ENCODE measurements around the gene SACS. TPM values are rescaled to one million over a fixed set of nuclear protein-coding genes. Genes with fewer than 3 reads are reported as not detected.
"Not testable (repeated sequence)": the region's sequence is repeated elsewhere in the genome, so short reads cannot be mapped to it uniquely, and the experiment has no call there.

The SACS gene
- total and polyA plus RNA-seq, 5 donors from 2014 or later: 5.2 to 23.4 (median 6.8) TPM

DNA sequence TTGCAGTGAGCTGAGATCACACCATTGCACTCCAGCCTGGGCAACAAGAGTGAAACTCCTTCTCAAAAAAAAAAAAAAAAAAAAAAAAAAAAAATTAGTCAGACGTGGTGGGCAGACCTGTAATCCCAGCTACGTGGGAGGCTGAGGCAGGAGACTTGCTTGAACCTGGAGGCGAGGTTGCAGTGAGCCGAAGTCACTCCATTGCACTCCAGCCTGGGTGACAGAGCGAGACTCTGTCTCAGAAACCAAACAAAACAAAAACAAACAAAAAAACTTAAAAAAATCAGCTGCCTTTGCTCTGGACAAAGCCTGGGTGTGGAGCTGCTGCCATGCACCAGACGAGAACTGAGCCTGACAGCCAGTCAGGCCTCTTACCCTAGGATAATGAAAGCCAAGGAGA lies 6.8 kb upstream of the SACS start:
- H3K4me1 Mint-ChIP-seq; H3K9me3 Mint-ChIP-seq; H3K36me3 ChIP-seq (ENCODE audit: control insufficient read depth, insufficient read depth, low read length); H3K27me3 ChIP-seq (ENCODE audit: control insufficient read depth, insufficient read depth, low read length); H3K4me3 Mint-ChIP-seq; H3K9me3 ChIP-seq (ENCODE audit: control insufficient read depth in 2 of 2, low read length in 2 of 2); H3K27ac Mint-ChIP-seq; H3K4me3 ChIP-seq (ENCODE audit: low read depth, low read length); H3K27ac ChIP-seq (ENCODE audit: insufficient read depth, low read length, poor library complexity, severe bottlenecking); H3K36me3 Mint-ChIP-seq; ATAC-seq (ENCODE audit: low read depth in 2 of 2); DNase-seq; H3K4me1 ChIP-seq (ENCODE audit: control insufficient read depth, insufficient read depth, low read length, poor library complexity, severe bottlenecking): not testable (repeated sequence)
- H3K27me3 Mint-ChIP-seq: peaks cover 16% of the 10 kb centered on the region

DNA sequence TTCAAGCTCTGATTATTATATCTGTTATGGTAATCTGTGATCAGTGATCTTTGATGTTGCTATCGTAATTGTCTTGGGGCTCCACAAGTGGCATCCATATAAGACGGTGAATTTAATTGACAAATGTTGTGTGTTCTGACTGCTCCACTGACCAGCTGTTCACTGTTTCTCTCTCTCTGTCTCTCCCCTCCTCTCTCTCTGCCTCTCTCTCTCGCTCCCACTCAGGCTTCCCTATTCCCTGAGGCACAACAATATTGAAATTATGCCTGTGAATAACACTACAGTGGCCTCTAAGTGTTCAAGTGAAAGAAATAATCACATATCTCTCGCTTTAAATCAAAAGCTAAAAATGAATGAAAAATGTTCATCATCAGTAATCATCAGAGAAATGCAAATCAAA lies 4.4 kb upstream of the SACS start:
- peaks cover 4% of the 10 kb centered on the region for H3K4me1 ChIP-seq (ENCODE audit: control insufficient read depth, insufficient read depth, low read length, poor library complexity, severe bottlenecking)
- H3K9me3 ChIP-seq (ENCODE audit: control insufficient read depth in 2 of 2, low read length in 2 of 2): no peaks in the 10 kb centered on the region
- Mint-ChIP-seq H3K9me3 (peaks cover 0 to 1% (median 0%) of the 10 kb centered on the region in 7 donors), H3K4me3 (no peak overlapping the region), H3K4me1 (peaks cover 0 to 4% (median 1%) of the 10 kb centered on the region in 4 donors), H3K27me3 (peaks cover 30% of the 10 kb centered on the region), H3K27ac (no peak overlapping the region), H3K36me3 (no peaks in the 10 kb centered on the region)
- peaks cover 14% of the 10 kb centered on the region for H3K27me3 ChIP-seq (ENCODE audit: control insufficient read depth, insufficient read depth, low read length)
- no peak for DNase-seq
- H3K27ac ChIP-seq (ENCODE audit: insufficient read depth, low read length, poor library complexity, severe bottlenecking): no peak overlapping the region
- ATAC-seq (ENCODE audit: low read depth in 2 of 2): no peak
- H3K36me3 ChIP-seq (ENCODE audit: control insufficient read depth, insufficient read depth, low read length): no peaks in the 10 kb centered on the region
- H3K4me3 ChIP-seq (ENCODE audit: low read depth, low read length): no peak overlapping the region

DNA sequence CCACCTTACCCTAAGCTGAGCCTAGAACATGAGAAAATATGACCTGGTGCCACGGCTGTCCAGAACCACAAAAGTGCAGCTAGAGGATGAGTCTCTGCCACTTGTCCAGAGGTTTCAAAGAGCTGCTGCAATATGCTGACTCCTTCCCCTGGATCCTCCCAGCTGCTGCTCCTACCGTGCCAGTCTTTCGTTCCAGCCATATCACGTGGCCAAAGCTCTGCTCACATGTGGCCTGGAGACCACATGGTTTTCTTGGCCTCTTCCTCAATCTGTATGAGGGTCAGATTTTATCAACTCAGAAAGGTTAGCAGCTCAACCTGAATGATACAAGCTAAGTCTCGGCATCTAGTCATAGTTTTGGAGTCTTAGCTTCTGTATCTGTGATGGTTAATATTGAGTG lies 3.2 kb upstream of the SACS start:
- H3K27ac Mint-ChIP-seq: no peak overlapping the region
- H3K4me1 Mint-ChIP-seq: peaks cover 0 to 4% (median 1%) of the 10 kb centered on the region in 4 donors
- H3K4me3 ChIP-seq (ENCODE audit: low read depth, low read length): no peak overlapping the region
- H3K27ac ChIP-seq (ENCODE audit: insufficient read depth, low read length, poor library complexity, severe bottlenecking): no peak overlapping the region
- peaks cover 4% of the 10 kb centered on the region for H3K4me1 ChIP-seq (ENCODE audit: control insufficient read depth, insufficient read depth, low read length, poor library complexity, severe bottlenecking)
- H3K27me3 ChIP-seq (ENCODE audit: control insufficient read depth, insufficient read depth, low read length): peaks cover 16% of the 10 kb centered on the region
- H3K36me3 ChIP-seq (ENCODE audit: control insufficient read depth, insufficient read depth, low read length): no peaks in the 10 kb centered on the region
- DNase-seq (no peak), ATAC-seq (ENCODE audit: low read depth in 2 of 2) (no peak)
- H3K36me3 Mint-ChIP-seq: no peaks in the 10 kb centered on the region
- H3K9me3 Mint-ChIP-seq: peaks cover 0 to 1% (median 0%) of the 10 kb centered on the region in 7 donors
- no peak overlapping the region for H3K4me3 Mint-ChIP-seq
- H3K27me3 Mint-ChIP-seq: peaks cover 37% of the 10 kb centered on the region
- no peaks in the 10 kb centered on the region for H3K9me3 ChIP-seq (ENCODE audit: control insufficient read depth in 2 of 2, low read length in 2 of 2)

DNA sequence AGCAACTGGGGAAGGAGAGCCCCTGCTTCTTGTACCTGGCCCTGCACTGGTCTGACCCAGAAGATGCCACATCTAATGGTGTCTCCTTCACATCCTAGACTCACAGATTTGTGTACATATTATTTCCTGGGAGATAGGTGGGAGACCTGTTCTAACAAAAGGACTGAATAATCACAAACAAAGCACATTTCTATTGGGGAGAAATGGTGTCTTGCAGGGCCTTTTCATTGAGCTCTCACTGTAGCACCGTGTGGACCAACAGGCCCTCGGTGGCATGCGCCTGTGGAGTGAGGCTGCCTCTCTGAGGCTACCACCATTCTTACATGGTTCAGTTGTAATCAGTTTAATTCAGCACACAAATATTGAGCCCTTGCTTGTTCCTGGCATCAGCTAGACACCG lies 989 bp upstream of the SACS start:
- H3K4me1 ChIP-seq (ENCODE audit: control insufficient read depth, insufficient read depth, low read length, poor library complexity, severe bottlenecking): peaks cover 4% of the 10 kb centered on the region
- no peaks in the 10 kb centered on the region for H3K36me3 Mint-ChIP-seq

DNA sequence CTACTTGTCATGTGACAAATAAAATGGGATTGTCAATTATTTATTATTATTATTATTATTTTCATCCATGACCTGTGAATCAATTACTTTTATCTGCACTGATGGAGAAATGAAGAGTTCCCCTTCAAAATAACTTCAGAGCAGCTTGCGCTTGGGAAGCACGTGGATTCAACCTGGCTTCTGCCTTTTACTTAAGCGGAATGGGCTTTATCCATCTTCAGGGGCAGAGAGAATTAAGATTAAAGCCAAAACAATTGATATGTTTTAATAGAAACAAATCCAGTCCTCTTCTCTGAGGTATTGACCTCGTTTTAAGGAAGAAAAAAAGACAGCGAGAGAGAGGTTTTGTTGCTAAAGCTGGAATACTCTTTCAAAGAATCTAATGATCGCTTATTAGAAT lies 876 bp downstream of the SACS start:
- Mint-ChIP-seq H3K27me3 (peaks cover 34% of the 10 kb centered on the region), H3K4me3 (no peak overlapping the region), H3K4me1 (peaks cover 0 to 4% (median 1%) of the 10 kb centered on the region in 4 donors), H3K9me3 (no peaks in the 10 kb centered on the region), H3K36me3 (no peaks in the 10 kb centered on the region), H3K27ac (no peak overlapping the region)
- no peaks in the 10 kb centered on the region for H3K36me3 ChIP-seq (ENCODE audit: control insufficient read depth, insufficient read depth, low read length)
- no peak overlapping the region for H3K4me3 ChIP-seq (ENCODE audit: low read depth, low read length)
- ATAC-seq (ENCODE audit: low read depth in 2 of 2) (no peak), DNase-seq (no peak)
- no peaks in the 10 kb centered on the region for H3K9me3 ChIP-seq (ENCODE audit: control insufficient read depth in 2 of 2, low read length in 2 of 2)
- no peak overlapping the region for H3K27ac ChIP-seq (ENCODE audit: insufficient read depth, low read length, poor library complexity, severe bottlenecking)
- H3K4me1 ChIP-seq (ENCODE audit: control insufficient read depth, insufficient read depth, low read length, poor library complexity, severe bottlenecking): peaks cover 4% of the 10 kb centered on the region
- H3K27me3 ChIP-seq (ENCODE audit: control insufficient read depth, insufficient read depth, low read length): peaks cover 28% of the 10 kb centered on the region

More for the DNA sequence above, 989 bp upstream of the SACS start:
- no peak overlapping the region for H3K27ac ChIP-seq (ENCODE audit: insufficient read depth, low read length, poor library complexity, severe bottlenecking)
- no peak overlapping the region for H3K4me3 Mint-ChIP-seq
- ATAC-seq (ENCODE audit: low read depth in 2 of 2) (no peak), DNase-seq (no peak)
- H3K9me3 Mint-ChIP-seq: peaks cover 0 to 1% (median 0%) of the 10 kb centered on the region in 7 donors
- peaks cover 0 to 4% (median 1%) of the 10 kb centered on the region in 4 donors for H3K4me1 Mint-ChIP-seq
- peaks cover 43% of the 10 kb centered on the region for H3K27me3 Mint-ChIP-seq
- no peak overlapping the region for H3K4me3 ChIP-seq (ENCODE audit: low read depth, low read length)
- no peaks in the 10 kb centered on the region for H3K36me3 ChIP-seq (ENCODE audit: control insufficient read depth, insufficient read depth, low read length)
- no peaks in the 10 kb centered on the region for H3K9me3 ChIP-seq (ENCODE audit: control insufficient read depth in 2 of 2, low read length in 2 of 2)
- peaks cover 23% of the 10 kb centered on the region for H3K27me3 ChIP-seq (ENCODE audit: control insufficient read depth, insufficient read depth, low read length)
- no peak overlapping the region for H3K27ac Mint-ChIP-seq

DNA sequence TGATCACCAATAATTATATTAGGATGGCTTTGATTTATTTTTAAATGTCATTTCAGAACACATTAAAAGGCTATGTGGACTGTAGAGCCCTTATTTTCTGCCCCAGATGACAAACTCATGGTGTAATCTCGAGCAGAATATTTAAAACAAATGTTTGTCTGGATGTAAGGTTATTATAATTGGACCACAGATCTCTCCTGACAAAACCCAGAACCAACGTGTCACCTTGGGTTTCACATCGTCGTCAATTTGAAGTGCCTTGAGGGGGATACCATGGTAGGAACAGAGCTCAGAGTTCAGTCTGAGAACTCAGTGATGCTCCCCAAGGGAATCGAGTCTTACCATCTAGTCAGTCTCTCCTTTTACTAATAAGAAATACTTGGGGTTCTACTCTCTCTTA lies 2.8 kb downstream of the SACS start:
- Mint-ChIP-seq H3K4me1 (peaks cover 0 to 4% (median 1%) of the 10 kb centered on the region in 4 donors), H3K27me3 (peaks cover 27% of the 10 kb centered on the region)
- H3K27ac ChIP-seq (ENCODE audit: insufficient read depth, low read length, poor library complexity, severe bottlenecking): no peak overlapping the region

DNA sequence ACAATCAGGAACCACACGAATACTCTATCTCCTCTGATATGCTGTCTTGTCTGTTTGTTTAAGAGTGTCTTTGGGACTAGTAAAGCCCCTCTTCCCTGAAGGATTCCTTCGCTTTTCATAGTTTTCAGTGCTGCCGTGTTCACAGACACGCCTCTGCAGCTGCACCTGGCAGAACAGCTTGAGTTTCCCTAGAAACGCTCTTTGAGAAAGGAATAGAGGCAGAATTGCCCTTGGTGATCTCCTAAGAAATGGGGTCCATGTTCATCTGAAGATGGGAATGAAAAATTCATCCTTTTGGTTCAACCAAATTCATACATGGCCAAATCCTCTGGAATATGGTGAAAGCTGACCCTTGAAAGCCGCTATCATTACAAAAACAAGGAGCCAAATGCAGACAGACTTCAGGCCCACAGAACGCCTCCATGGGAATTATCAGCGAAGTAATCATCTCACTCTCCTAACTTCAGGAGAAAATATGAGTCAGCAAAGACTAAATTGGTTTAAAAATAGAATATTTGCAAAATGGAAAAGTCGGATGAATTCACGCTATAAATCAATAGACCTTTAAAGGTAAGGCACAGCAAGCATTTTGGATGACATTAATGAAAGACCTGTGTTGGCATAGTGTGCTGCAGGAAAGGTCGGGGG lies 5.5 kb downstream of the SACS start:
- Mint-ChIP-seq H3K36me3 (no peaks in the 10 kb centered on the region), H3K27me3 (peaks cover 14% of the 10 kb centered on the region), H3K4me3 (no peak overlapping the region), H3K9me3 (no peaks in the 10 kb centered on the region), H3K4me1 (peaks cover 0 to under 1% (median 0%) of the 10 kb centered on the region in 4 donors), H3K27ac (no peak overlapping the region)
- peaks cover under 1% of the 10 kb centered on the region for H3K4me1 ChIP-seq (ENCODE audit: control insufficient read depth, insufficient read depth, low read length, poor library complexity, severe bottlenecking)
- H3K27ac ChIP-seq (ENCODE audit: insufficient read depth, low read length, poor library complexity, severe bottlenecking): no peak overlapping the region
- no peak for ATAC-seq (ENCODE audit: low read depth in 2 of 2)
- DNase-seq: no peak
- no peak overlapping the region for H3K4me3 ChIP-seq (ENCODE audit: low read depth, low read length)
- H3K9me3 ChIP-seq (ENCODE audit: control insufficient read depth in 2 of 2, low read length in 2 of 2): no peaks in the 10 kb centered on the region
- H3K27me3 ChIP-seq (ENCODE audit: control insufficient read depth, insufficient read depth, low read length): peaks cover 15% of the 10 kb centered on the region
- no peaks in the 10 kb centered on the region for H3K36me3 ChIP-seq (ENCODE audit: control insufficient read depth, insufficient read depth, low read length)

More for the DNA sequence above, 2.8 kb downstream of the SACS start:
- Mint-ChIP-seq H3K4me3 (no peak overlapping the region), H3K36me3 (no peaks in the 10 kb centered on the region), H3K27ac (no peak overlapping the region), H3K9me3 (no peaks in the 10 kb centered on the region)
- DNase-seq: no peak
- no peak for ATAC-seq (ENCODE audit: low read depth in 2 of 2)
- H3K36me3 ChIP-seq (ENCODE audit: control insufficient read depth, insufficient read depth, low read length): no peaks in the 10 kb centered on the region
- H3K4me3 ChIP-seq (ENCODE audit: low read depth, low read length): no peak overlapping the region
- peaks cover 23% of the 10 kb centered on the region for H3K27me3 ChIP-seq (ENCODE audit: control insufficient read depth, insufficient read depth, low read length)
- peaks cover 4% of the 10 kb centered on the region for H3K4me1 ChIP-seq (ENCODE audit: control insufficient read depth, insufficient read depth, low read length, poor library complexity, severe bottlenecking)
- H3K9me3 ChIP-seq (ENCODE audit: control insufficient read depth in 2 of 2, low read length in 2 of 2): no peaks in the 10 kb centered on the region

DNA sequence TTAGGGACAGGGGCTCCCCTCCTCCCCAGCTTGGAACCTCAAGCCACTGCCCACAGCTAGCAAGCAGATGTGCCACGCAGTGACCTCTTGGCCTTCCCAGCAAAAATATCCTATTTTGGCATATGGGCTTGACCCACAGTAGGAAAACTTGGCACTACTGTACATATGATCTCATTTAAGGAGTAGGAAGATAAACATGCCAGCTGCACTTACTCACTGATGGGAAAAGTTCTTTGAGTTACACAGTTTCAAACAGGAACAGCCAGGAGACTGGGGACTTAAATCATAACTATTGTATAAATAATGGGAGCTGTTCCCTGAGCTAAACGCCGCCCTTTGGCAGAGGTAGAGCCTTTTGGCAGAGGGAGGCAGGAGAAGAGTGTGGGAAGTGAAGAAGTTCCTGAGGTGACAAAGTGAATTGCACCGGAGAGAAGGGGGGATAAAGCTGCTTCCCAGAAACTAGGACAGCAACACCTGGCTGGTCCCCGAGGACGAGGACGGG lies 6.1 kb downstream of the SACS start:
- Histone ChIP-seq H3K4me1 (ENCODE audit: control insufficient read depth, insufficient read depth, low read length, poor library complexity, severe bottlenecking) (no peaks in the 10 kb centered on the region), H3K9me3 (ENCODE audit: control insufficient read depth in 2 of 2, low read length in 2 of 2) (no peaks in the 10 kb centered on the region), H3K36me3 (ENCODE audit: control insufficient read depth, insufficient read depth, low read length) (no peaks in the 10 kb centered on the region), H3K27ac (ENCODE audit: insufficient read depth, low read length, poor library complexity, severe bottlenecking) (no peak overlapping the region), H3K4me3 (ENCODE audit: low read depth, low read length) (no peak overlapping the region), H3K27me3 (ENCODE audit: control insufficient read depth, insufficient read depth, low read length) (peaks cover 14% of the 10 kb centered on the region)
- H3K4me1 Mint-ChIP-seq: no peaks in the 10 kb centered on the region
- DNase-seq: no peak
- peaks cover 12% of the 10 kb centered on the region for H3K27me3 Mint-ChIP-seq
- no peak overlapping the region for H3K4me3 Mint-ChIP-seq
- no peak overlapping the region for H3K27ac Mint-ChIP-seq
- no peak for ATAC-seq (ENCODE audit: low read depth in 2 of 2)
- no peaks in the 10 kb centered on the region for H3K36me3 Mint-ChIP-seq
- no peaks in the 10 kb centered on the region for H3K9me3 Mint-ChIP-seq
